ENCODE results near the gene DNM3.

GRCh38 chr1:172137703-172138454 lies 296.6 kb downstream of the DNM3 start:
- no peak for TF ChIP-seq POLR2AphosphoS5 (IDR thresholded peaks at IDR 0.05; ENCODE audit: borderline replicate concordance, low read depth, low read length)
- TF ChIP-seq EZH2 (IDR thresholded peaks at IDR 0.05), result no peak
- TF ChIP-seq FOXP2 (optimal IDR thresholded peaks at IDR 0.05; ENCODE audit: control extremely low read depth, extremely low read length, insufficient read depth), result no peak

Measured in SK-N-MC (cell line).